NT2/D1 (cell line): ENCODE data around the gene CPXM2.

ENCODE experiments used
- YY1 ChIP-seq: IDR thresholded peaks from 2 replicates; pipeline ENCODE4 v1.6.1; 2011; ENCODE audit not compliant: insufficient read length, insufficient read depth
- ZNF274 ChIP-seq: IDR thresholded peaks from 2 replicates; pipeline ENCODE4 v1.6.1; 2011; ENCODE audit warnings: mild to moderate bottlenecking, low read depth, low read length

DNA sequence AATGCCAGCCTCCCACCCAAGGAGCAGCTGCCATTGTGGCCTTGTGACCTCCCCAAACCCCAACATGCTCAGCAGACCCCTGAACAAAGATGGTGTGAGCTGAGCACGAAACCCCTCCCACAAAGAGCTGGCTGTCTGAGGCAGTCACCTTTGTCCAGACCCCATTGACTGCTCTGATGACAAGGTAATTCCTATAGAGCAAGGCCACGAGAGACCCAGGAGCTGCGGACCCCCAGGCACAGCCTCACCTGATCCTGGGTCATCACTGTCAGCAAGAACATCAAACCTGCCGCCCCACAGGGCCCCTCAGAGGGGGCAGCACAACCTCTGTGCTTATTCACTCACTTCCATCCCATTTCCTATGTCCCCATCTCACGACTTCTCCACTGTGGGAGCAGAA is 102.6 kb downstream of the CPXM2 start:
- no peak for TF ChIP-seq YY1
- no peak for TF ChIP-seq ZNF274
